Tibial nerve (tissue), 4 donors: ENCODE measurements around the gene PNPO. TPM values are rescaled to one million over a fixed set of nuclear protein-coding genes. Genes with fewer than 3 reads are reported as not detected.

Experiments
- DNase-seq, 2 donors: peaks; one replicate each; pipeline ENCODE4 v3.0.0-alpha.2; 2019; ENCODE audit warnings: low spot score in 2 of 2
- H3K27ac ChIP-seq, 4 donors: fragments of 200-600 bp; sonication (generic) in 3 of 4; one replicate each; pipeline ENCODE4 v1.5.1; 2017 to 2019; ENCODE audit warnings: mild to moderate bottlenecking in 1 of 4
- H3K27me3 ChIP-seq, 2 donors: fragments of 200-600 bp; sonication (generic) in 1 of 2; one replicate each; pipeline versions ENCODE4 v1.5.1 to v1.6.0; 2017 to 2019
- H3K36me3 ChIP-seq, 3 donors: fragments of 200-600 bp; sonication (generic); one replicate each; pipeline ENCODE4 v1.5.1; 2018 to 2019
- H3K4me1 ChIP-seq, 4 donors: fragments of 200-600 bp; sonication (generic) in 3 of 4; one replicate each; pipeline ENCODE4 v1.5.1; 2017 to 2019
- H3K4me3 ChIP-seq, 4 donors: fragments of 200-600 bp; sonication (generic) in 3 of 4; one replicate each; pipeline ENCODE4 v1.5.1; 2017 to 2019; ENCODE audit warnings: mild to moderate bottlenecking in 1 of 4, moderate library complexity in 1 of 4
- H3K9me3 ChIP-seq, 4 donors: fragments of 200-600 bp; sonication (generic) in 3 of 4; one replicate each; pipeline ENCODE4 v1.5.1; 2017 to 2019
- CTCF ChIP-seq, 5 experiments: fragments of 200-600 bp in 3 of 5; fragments of 450-650 bp in 2 of 5; sonication (generic) in 3 of 5; IDR thresholded peaks; one replicate each; pipeline ENCODE4 v1.5.1; 2016 to 2019; ENCODE audit warnings: antibody characterized with exemption in 5 of 5, mild to moderate bottlenecking in 3 of 5, moderate library complexity in 2 of 5
- EP300 ChIP-seq, 2 donors: sonication (generic); formaldehyde crosslinking; IDR thresholded peaks; one replicate each; pipeline ENCODE4 v1.6.1; 2017; ENCODE audit warnings: antibody characterized with exemption in 2 of 2, mild to moderate bottlenecking in 1 of 2
- POLR2A ChIP-seq, 2 donors: fragments of 450-650 bp; IDR thresholded peaks; one replicate each; pipeline ENCODE4 v1.6.1; 2017; ENCODE audit warnings: antibody characterized with exemption in 2 of 2, mild to moderate bottlenecking in 2 of 2, moderate library complexity in 2 of 2
- WGBS, 2 donors: methylation state at CpG; one replicate each; pipeline ENCODE4 v1.1.5; 2018; 5-methylcytosine and 5-hydroxymethylcytosine counted together
- total RNA-seq, 4 donors: library from RNA; depleted of rRNA; stranded (reverse); fragments of >200 nt; gene quantifications; one replicate each; pipeline ENCODE4 v1.1.0, GENCODE V29; 2016

The PNPO gene
- total RNA-seq, 4 donors from 2014 or later = 36.0 to 56.8 (median 51.2) TPM

- no peak overlapping the region for H3K4me3 ChIP-seq
- no peak for DNase-seq
- H3K36me3 ChIP-seq = peaks cover 0 to 3% (median 0%) of the 10 kb centered on the region in 3 donors
- H3K27ac ChIP-seq = peak overlapping the region in 1 of 4 donors; percentile 47
- no peaks in the 10 kb centered on the region for H3K9me3 ChIP-seq
- H3K27me3 ChIP-seq = no peaks in the 10 kb centered on the region
- 73 to 74% methylated on average over 4 of the region's 4 CpGs for WGBS, 2 donors
- TF ChIP-seq EP300 (IDR thresholded peaks at IDR 0.05) (no peak), CTCF (IDR thresholded peaks at IDR 0.05) (no peak), POLR2A (IDR thresholded peaks at IDR 0.05) (no peak)
- H3K4me1 ChIP-seq = peaks cover 6 to 98% (median 58%) of the 10 kb centered on the region in 4 donors
Measured at GRCh38 chr17:47902039-47902744, 39.2 kb upstream of the PNPO start.

- peak; percentile 67 to 74 for DNase-seq
- H3K4me1 ChIP-seq = peaks cover 6 to 86% (median 45%) of the 10 kb centered on the region in 4 donors
- WGBS, 2 donors = 14 to 19% methylated on average over 8 of the region's 8 CpGs
- no peaks in the 10 kb centered on the region for H3K27me3 ChIP-seq
- no peaks in the 10 kb centered on the region for H3K9me3 ChIP-seq
- H3K27ac ChIP-seq = peak overlapping the region; percentile 38 to 87 (median 80)
- no peak for TF ChIP-seq CTCF (IDR thresholded peaks at IDR 0.05)
- TF ChIP-seq EP300 (IDR thresholded peaks at IDR 0.05) = peak in 1 of 2 donors; percentile 30
- H3K36me3 ChIP-seq = peaks cover 0 to 3% (median 0%) of the 10 kb centered on the region in 3 donors
- H3K4me3 ChIP-seq = no peak overlapping the region
Measured at GRCh38 chr17:47905221-47905733, 36.1 kb upstream of the PNPO start.

GRCh38 chr17:47906443-47906842, 34.9 kb upstream of the PNPO start:
- peaks cover 6 to 75% (median 40%) of the 10 kb centered on the region in 4 donors for H3K4me1 ChIP-seq
- H3K36me3 ChIP-seq = no peaks in the 10 kb centered on the region
- H3K27me3 ChIP-seq = no peaks in the 10 kb centered on the region
- H3K4me3 ChIP-seq = no peak overlapping the region
- 83 to 86% methylated on average over 3 of the region's 3 CpGs for WGBS, 2 donors
- H3K9me3 ChIP-seq = no peaks in the 10 kb centered on the region
- TF ChIP-seq CTCF (IDR thresholded peaks at IDR 0.05) = no peak
- no peak for TF ChIP-seq EP300 (IDR thresholded peaks at IDR 0.05)
- TF ChIP-seq POLR2A (IDR thresholded peaks at IDR 0.05) = no peak
- peak overlapping the region; percentile 38 to 87 (median 80) for H3K27ac ChIP-seq
- no peak for DNase-seq

GRCh38 chr17:47907932-47908562, 33.3 kb upstream of the PNPO start:
- TF ChIP-seq POLR2A (IDR thresholded peaks at IDR 0.05) (no peak), EP300 (IDR thresholded peaks at IDR 0.05) (no peak), CTCF (IDR thresholded peaks at IDR 0.05) (no peak)
- no peak for DNase-seq
- peak overlapping the region in 2 of 4 donors; percentile 30 to 86 for H3K27ac ChIP-seq
- H3K36me3 ChIP-seq = no peaks in the 10 kb centered on the region
- no peaks in the 10 kb centered on the region for H3K9me3 ChIP-seq
- 62 to 74% methylated on average over 8 of the region's 8 CpGs for WGBS, 2 donors
- peak overlapping the region in 1 of 4 donors; percentile 1 for H3K4me3 ChIP-seq
- no peaks in the 10 kb centered on the region for H3K27me3 ChIP-seq
- peaks cover 6 to 60% (median 40%) of the 10 kb centered on the region in 4 donors for H3K4me1 ChIP-seq

- H3K9me3 ChIP-seq = no peaks in the 10 kb centered on the region
- H3K27ac ChIP-seq = no peak overlapping the region
- no peak for DNase-seq
- TF ChIP-seq POLR2A (IDR thresholded peaks at IDR 0.05) = no peak
- TF ChIP-seq CTCF (IDR thresholded peaks at IDR 0.05) = no peak
- no peak for TF ChIP-seq EP300 (IDR thresholded peaks at IDR 0.05)
- H3K4me3 ChIP-seq = no peak overlapping the region
- WGBS, 2 donors = 96 to 98% methylated on average over 2 of the region's 2 CpGs
- no peaks in the 10 kb centered on the region for H3K27me3 ChIP-seq
- peaks cover 0 to 13% (median 3%) of the 10 kb centered on the region in 4 donors for H3K4me1 ChIP-seq
- H3K36me3 ChIP-seq = peaks cover 0 to 23% (median 0%) of the 10 kb centered on the region in 3 donors
Measured at GRCh38 chr17:47913050-47913449, 28.3 kb upstream of the PNPO start.
